DOHH2 (cell line): Measurements from ENCODE around the gene ARL4D.

Source experiments
- EZH2phosphoT487 ChIP-seq: fragments of 200-600 bp; sonication (generic); IDR thresholded peaks from 2 replicates; pipeline ENCODE4 v1.6.1; 2017; ENCODE audit warnings: borderline replicate concordance, mild to moderate bottlenecking, antibody characterized with exemption, low read length, moderate library complexity, mixed read lengths
- TF ChIP-seq, protein P1 (sequence below): fragments of 200-600 bp; sonication (generic); IDR thresholded peaks from one replicate; pipeline ENCODE4 v1.5.1; 2014; ENCODE audit warnings: antibody characterized with exemption, mild to moderate bottlenecking, low read depth, low read length; ENCODE audit not compliant: poor library complexity, severe bottlenecking

DNA sequence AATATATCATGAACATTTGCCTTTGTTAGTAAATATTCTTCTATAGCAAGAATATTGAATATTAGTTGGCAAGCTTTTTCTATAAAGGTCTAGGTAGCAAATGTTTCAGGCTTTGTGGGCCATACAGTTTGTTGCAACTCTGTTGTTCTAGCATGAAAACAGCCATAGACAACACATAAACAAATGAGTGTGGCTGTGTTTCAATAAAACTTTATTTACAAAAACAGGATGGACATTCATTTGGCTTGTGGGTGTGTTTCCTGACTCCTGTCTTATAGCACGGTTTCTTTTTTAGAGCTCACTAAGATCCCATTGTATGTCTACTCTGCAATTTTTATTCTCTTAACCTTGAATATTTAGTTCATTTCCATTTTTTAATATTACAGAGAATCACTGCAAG lies 39.0 kb downstream of the ARL4D start:
- TF ChIP-seq, protein P1, sequence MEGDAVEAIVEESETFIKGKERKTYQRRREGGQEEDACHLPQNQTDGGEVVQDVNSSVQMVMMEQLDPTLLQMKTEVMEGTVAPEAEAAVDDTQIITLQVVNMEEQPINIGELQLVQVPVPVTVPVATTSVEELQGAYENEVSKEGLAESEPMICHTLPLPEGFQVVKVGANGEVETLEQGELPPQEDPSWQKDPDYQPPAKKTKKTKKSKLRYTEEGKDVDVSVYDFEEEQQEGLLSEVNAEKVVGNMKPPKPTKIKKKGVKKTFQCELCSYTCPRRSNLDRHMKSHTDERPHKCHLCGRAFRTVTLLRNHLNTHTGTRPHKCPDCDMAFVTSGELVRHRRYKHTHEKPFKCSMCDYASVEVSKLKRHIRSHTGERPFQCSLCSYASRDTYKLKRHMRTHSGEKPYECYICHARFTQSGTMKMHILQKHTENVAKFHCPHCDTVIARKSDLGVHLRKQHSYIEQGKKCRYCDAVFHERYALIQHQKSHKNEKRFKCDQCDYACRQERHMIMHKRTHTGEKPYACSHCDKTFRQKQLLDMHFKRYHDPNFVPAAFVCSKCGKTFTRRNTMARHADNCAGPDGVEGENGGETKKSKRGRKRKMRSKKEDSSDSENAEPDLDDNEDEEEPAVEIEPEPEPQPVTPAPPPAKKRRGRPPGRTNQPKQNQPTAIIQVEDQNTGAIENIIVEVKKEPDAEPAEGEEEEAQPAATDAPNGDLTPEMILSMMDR, result no peak
- TF ChIP-seq EZH2phosphoT487, result no peak
